Measurements from ENCODE around the gene SLC5A8. TPM values are rescaled to one million over a fixed set of nuclear protein-coding genes. Genes with fewer than 3 reads are reported as not detected.
"Not testable (repeated sequence)": the region's sequence is repeated elsewhere in the genome, so short reads cannot be mapped to it uniquely, and the experiment has no call there.

Gene SLC5A8
- total RNA-seq, 1 experiment from 2014 or later, result 0.07 TPM

DNA sequence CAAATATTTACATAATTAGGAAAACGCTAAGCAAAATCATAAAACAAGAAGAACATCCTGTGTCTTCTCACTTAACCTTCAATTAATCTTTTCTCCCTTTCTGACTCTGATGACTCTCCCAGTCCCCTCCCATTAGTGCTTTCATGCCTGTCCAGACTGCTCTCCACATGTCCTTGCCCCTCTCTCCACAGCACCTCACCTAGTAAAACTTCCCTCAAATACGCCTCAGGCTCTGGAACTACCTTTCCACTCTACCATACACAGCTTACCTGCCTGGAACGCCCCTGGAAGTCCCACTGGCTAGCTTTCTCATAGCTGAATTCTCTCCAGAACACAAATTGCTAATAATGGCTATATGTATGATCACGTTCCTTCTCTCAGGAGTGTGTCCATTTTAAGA, 44.7 kb downstream of the SLC5A8 start:
- no peak overlapping the region for H3K14ac ChIP-seq (ENCODE audit: insufficient read depth, low read length)
- no peak overlapping the region for H2BK15ac ChIP-seq (ENCODE audit: low read depth, low read length)
- H3K23ac ChIP-seq (ENCODE audit: insufficient read length, low read depth, low read length), result no peak overlapping the region
- H2AFZ ChIP-seq (ENCODE audit: low read length), result no peak overlapping the region
- TF ChIP-seq, protein P1, sequence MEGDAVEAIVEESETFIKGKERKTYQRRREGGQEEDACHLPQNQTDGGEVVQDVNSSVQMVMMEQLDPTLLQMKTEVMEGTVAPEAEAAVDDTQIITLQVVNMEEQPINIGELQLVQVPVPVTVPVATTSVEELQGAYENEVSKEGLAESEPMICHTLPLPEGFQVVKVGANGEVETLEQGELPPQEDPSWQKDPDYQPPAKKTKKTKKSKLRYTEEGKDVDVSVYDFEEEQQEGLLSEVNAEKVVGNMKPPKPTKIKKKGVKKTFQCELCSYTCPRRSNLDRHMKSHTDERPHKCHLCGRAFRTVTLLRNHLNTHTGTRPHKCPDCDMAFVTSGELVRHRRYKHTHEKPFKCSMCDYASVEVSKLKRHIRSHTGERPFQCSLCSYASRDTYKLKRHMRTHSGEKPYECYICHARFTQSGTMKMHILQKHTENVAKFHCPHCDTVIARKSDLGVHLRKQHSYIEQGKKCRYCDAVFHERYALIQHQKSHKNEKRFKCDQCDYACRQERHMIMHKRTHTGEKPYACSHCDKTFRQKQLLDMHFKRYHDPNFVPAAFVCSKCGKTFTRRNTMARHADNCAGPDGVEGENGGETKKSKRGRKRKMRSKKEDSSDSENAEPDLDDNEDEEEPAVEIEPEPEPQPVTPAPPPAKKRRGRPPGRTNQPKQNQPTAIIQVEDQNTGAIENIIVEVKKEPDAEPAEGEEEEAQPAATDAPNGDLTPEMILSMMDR (conservative IDR thresholded peaks at IDR 0.05), result no peak
- H3K9me3 Mint-ChIP-seq, result no peaks in the 10 kb centered on the region
- H3K4ac ChIP-seq (ENCODE audit: low read depth, low read length), result no peak overlapping the region
- H4K8ac ChIP-seq (replicated peaks; ENCODE audit: insufficient read length, low read depth, low read length), result peak overlapping the region; percentile 71
- no peak overlapping the region for H3K56ac ChIP-seq (ENCODE audit: insufficient read length, low read depth, low read length)
- no peaks in the 10 kb centered on the region for H3K36me3 Mint-ChIP-seq (ENCODE audit: insufficient read depth in 1 of 3, low read depth in 3 of 3)
- no peak overlapping the region for H3K4me2 ChIP-seq (ENCODE audit: insufficient read depth, insufficient read length, low read length)
- H2BK120ac ChIP-seq (ENCODE audit: low read depth, low read length, poor library complexity, severe bottlenecking), result no peak overlapping the region
- no peak overlapping the region for H3K4me3 Mint-ChIP-seq
- no peak overlapping the region for H3K9ac ChIP-seq (ENCODE audit: extremely low read depth, insufficient read length, low read length)
- WGBS (ENCODE audit: extremely low coverage, insufficient read length, low lambda C conversion rate), result no CpG with 5 or more reads among the region's 4 CpGs
- no peak overlapping the region for H3K27ac Mint-ChIP-seq
- H3K79me1 ChIP-seq (ENCODE audit: insufficient read depth, low read depth, low read length, poor library complexity, severe bottlenecking), result no peaks in the 10 kb centered on the region
- no peak overlapping the region for H3T11ph ChIP-seq (ENCODE audit: low read length)
- no peaks in the 10 kb centered on the region for H3K79me2 ChIP-seq (ENCODE audit: insufficient read depth, low read length)
- H4K20me1 ChIP-seq (ENCODE audit: control insufficient read depth, insufficient read depth, insufficient read length), result no peaks in the 10 kb centered on the region
- no peak overlapping the region for H3K27ac ChIP-seq (ENCODE audit: insufficient read length, low read depth, low read length)
- no peaks in the 10 kb centered on the region for H3K4me1 ChIP-seq (ENCODE audit: insufficient read depth, low read length)
- H3K9me3 ChIP-seq (ENCODE audit: control insufficient read depth, low read depth, low read length), result no peaks in the 10 kb centered on the region
- no peaks in the 10 kb centered on the region for H3K23me2 ChIP-seq (ENCODE audit: insufficient read length, low read depth, low read length, poor library complexity, severe bottlenecking)
- H3K18ac ChIP-seq (ENCODE audit: insufficient read length, low read depth, low read length), result no peak overlapping the region
- no peak overlapping the region for H4K91ac ChIP-seq (ENCODE audit: insufficient read length, low read depth, low read length)
- H2BK5ac ChIP-seq (ENCODE audit: insufficient read length, low read length), result no peak overlapping the region
- no peaks in the 10 kb centered on the region for H3K27me3 ChIP-seq (ENCODE audit: insufficient read depth, low read length)
- H3K4me1 Mint-ChIP-seq, result no peaks in the 10 kb centered on the region
- H3K27me3 Mint-ChIP-seq (ENCODE audit: low read depth), result no peaks in the 10 kb centered on the region
- DNase-seq, result no peak
- no peak overlapping the region for H2AK5ac ChIP-seq (ENCODE audit: insufficient read length, low read length)
- H2BK20ac ChIP-seq (ENCODE audit: low read depth, low read length, poor library complexity, severe bottlenecking), result no peak overlapping the region
- no peak overlapping the region for H4K5ac ChIP-seq (ENCODE audit: insufficient read length, low read depth, low read length)
- H2BK12ac ChIP-seq (ENCODE audit: insufficient read length, low read depth, low read length), result no peak overlapping the region

DNA sequence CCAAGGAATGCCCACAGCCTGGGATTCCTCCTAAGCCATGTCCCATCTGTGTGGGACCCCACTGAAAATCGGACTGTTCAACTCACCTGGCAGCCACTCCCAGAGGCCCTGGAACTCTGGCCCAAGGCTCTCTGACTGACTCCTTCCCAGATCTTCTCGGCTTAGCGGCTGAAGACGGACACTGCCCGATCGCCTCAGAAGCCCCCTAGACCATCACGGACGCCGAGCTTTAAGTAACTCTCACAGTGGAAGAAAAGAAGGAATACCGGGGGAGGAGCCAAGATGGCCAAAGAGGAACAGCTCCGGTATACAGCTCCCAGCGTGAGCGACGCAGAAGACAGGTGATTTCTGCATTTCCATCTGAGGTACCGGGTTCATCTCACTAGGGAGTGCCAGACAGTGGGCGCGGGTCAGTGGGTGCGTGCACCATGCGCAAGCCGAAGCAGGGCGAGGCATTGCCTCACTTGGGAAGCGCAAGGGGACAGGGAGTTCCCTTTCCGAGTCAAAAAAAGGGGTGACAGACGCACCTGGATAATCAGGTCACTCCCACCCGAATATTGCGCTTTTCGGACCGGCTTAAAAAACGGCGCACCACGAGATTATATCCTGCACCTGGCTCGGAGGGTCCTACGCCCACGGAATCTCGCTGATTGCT, 64.1 kb downstream of the SLC5A8 start:
- H3K9me3 Mint-ChIP-seq; H4K8ac ChIP-seq (replicated peaks; ENCODE audit: insufficient read length, low read depth, low read length); H2BK5ac ChIP-seq (ENCODE audit: insufficient read length, low read length); H4K20me1 ChIP-seq (ENCODE audit: control insufficient read depth, insufficient read depth, insufficient read length); H2BK20ac ChIP-seq (ENCODE audit: low read depth, low read length, poor library complexity, severe bottlenecking); H2AFZ ChIP-seq (ENCODE audit: low read length); H2BK120ac ChIP-seq (ENCODE audit: low read depth, low read length, poor library complexity, severe bottlenecking); H3K79me2 ChIP-seq (ENCODE audit: insufficient read depth, low read length); H3K27ac ChIP-seq (ENCODE audit: insufficient read length, low read depth, low read length); H3K4me1 ChIP-seq (ENCODE audit: insufficient read depth, low read length); H4K5ac ChIP-seq (ENCODE audit: insufficient read length, low read depth, low read length); H3K23me2 ChIP-seq (ENCODE audit: insufficient read length, low read depth, low read length, poor library complexity, severe bottlenecking); H3K4ac ChIP-seq (ENCODE audit: low read depth, low read length); H3K36me3 Mint-ChIP-seq (ENCODE audit: insufficient read depth in 1 of 3, low read depth in 3 of 3); H3K27me3 ChIP-seq (ENCODE audit: insufficient read depth, low read length); H3K27me3 Mint-ChIP-seq (ENCODE audit: low read depth); H3K14ac ChIP-seq (ENCODE audit: insufficient read depth, low read length); H2AK5ac ChIP-seq (ENCODE audit: insufficient read length, low read length); H3K23ac ChIP-seq (ENCODE audit: insufficient read length, low read depth, low read length); H2BK15ac ChIP-seq (ENCODE audit: low read depth, low read length); H2BK12ac ChIP-seq (ENCODE audit: insufficient read length, low read depth, low read length); H3K56ac ChIP-seq (ENCODE audit: insufficient read length, low read depth, low read length); H3K9me3 ChIP-seq (ENCODE audit: control insufficient read depth, low read depth, low read length); H4K91ac ChIP-seq (ENCODE audit: insufficient read length, low read depth, low read length); H3K79me1 ChIP-seq (ENCODE audit: insufficient read depth, low read depth, low read length, poor library complexity, severe bottlenecking); H3T11ph ChIP-seq (ENCODE audit: low read length): not testable (repeated sequence)
- Mint-ChIP-seq H3K27ac (peak overlapping the region; percentile 68 to 93 (median 90)), H3K4me3 (peak overlapping the region; percentile 84 to 93), H3K4me1 (peaks cover 8 to 12% of the 10 kb centered on the region in 2 experiments)
- H3K18ac ChIP-seq (ENCODE audit: insufficient read length, low read depth, low read length), result peak overlapping the region; percentile 70
- peak overlapping the region; percentile 44 for H3K9ac ChIP-seq (ENCODE audit: extremely low read depth, insufficient read length, low read length)
- no CpG with 5 or more reads among the region's 35 CpGs for WGBS (ENCODE audit: extremely low coverage, insufficient read length, low lambda C conversion rate)
- H3K4me2 ChIP-seq (ENCODE audit: insufficient read depth, insufficient read length, low read length), result peak overlapping the region; percentile 46
- peak; percentile 55 for DNase-seq
